HG02981 (cell line): Measurements from ENCODE around the gene BDKRB1.

Experiments used
- ATAC-seq: cut with Tn5 transposase; IDR thresholded peaks from one replicate; pipeline ENCODE4 v1.9.1; 2021; ENCODE audit warnings: mild to moderate bottlenecking, moderate library complexity; ENCODE audit not compliant: unreplicated experiment

Gene BDKRB1

GRCh38 chr14:96255501-96256366, at the start of gene BDKRB1:
Gene BDKRB1, plus strand, starts transcription at chr14:96256210. Its CDS starts 7,473 bp downstream, at chr14:96263683.
- no peak for ATAC-seq

GRCh38 chr14:96206461-96206860, 49.5 kb upstream of the BDKRB1 start:
- no peak for ATAC-seq

GRCh38 chr14:96207686-96208085, 48.3 kb upstream of the BDKRB1 start:
- no peak for ATAC-seq

GRCh38 chr14:96208739-96209138, 47.3 kb upstream of the BDKRB1 start:
- ATAC-seq, result no peak

- ATAC-seq, result no peak
Observed at GRCh38 chr14:96212140-96212539, 43.9 kb upstream of the BDKRB1 start.

- no peak for ATAC-seq
Observed at GRCh38 chr14:96212896-96213295, 43.1 kb upstream of the BDKRB1 start.

- no peak for ATAC-seq
Observed at GRCh38 chr14:96213871-96214465, 42.0 kb upstream of the BDKRB1 start.

- no peak for ATAC-seq
Observed at GRCh38 chr14:96214793-96215192, 41.2 kb upstream of the BDKRB1 start.

GRCh38 chr14:96215452-96216244, 40.4 kb upstream of the BDKRB1 start:
- ATAC-seq, result no peak

GRCh38 chr14:96216627-96217026, 39.4 kb upstream of the BDKRB1 start:
- no peak for ATAC-seq

- no peak for ATAC-seq
Observed at GRCh38 chr14:96217376-96217913, 38.6 kb upstream of the BDKRB1 start.

- ATAC-seq, result no peak
Observed at GRCh38 chr14:96221109-96221650, 34.8 kb upstream of the BDKRB1 start.

- no peak for ATAC-seq
Observed at GRCh38 chr14:96221841-96222240, 34.2 kb upstream of the BDKRB1 start.

GRCh38 chr14:96224480-96225096, 31.4 kb upstream of the BDKRB1 start:
- ATAC-seq, result no peak

- no peak for ATAC-seq
Observed at GRCh38 chr14:96225213-96225612, 30.8 kb upstream of the BDKRB1 start.

- ATAC-seq, result no peak
Observed at GRCh38 chr14:96225745-96226151, 30.3 kb upstream of the BDKRB1 start.

- ATAC-seq, result no peak
Observed at GRCh38 chr14:96227428-96227827, 28.6 kb upstream of the BDKRB1 start.

- no peak for ATAC-seq
Observed at GRCh38 chr14:96229315-96229714, 26.7 kb upstream of the BDKRB1 start.

GRCh38 chr14:96231056-96231455, 25.0 kb upstream of the BDKRB1 start:
- no peak for ATAC-seq

- no peak for ATAC-seq
Observed at GRCh38 chr14:96231526-96232130, 24.4 kb upstream of the BDKRB1 start.
